Activated naive CD4-positive, alpha-beta T cell treated with anti-CD3 and anti-CD28 coated beads, Interleukin-2, amount 10 ng/mL, durations not matched to agents 5 hours and 36 hours (primary cell): ENCODE data around the gene FUT2. TPM values are rescaled to one million over a fixed set of nuclear protein-coding genes. Genes with fewer than 3 reads are reported as not detected.

Experiments
- total RNA-seq, 2 experiments: library from RNA; stranded (reverse); gene quantifications; one replicate each; pipeline ENCODE4 v1.2.3, GENCODE V29; 2021

FUT2 gene
- total RNA-seq = not detected

GRCh38 chr19:48695743-48696352, at the start of gene FUT2:
TSS of gene FUT2 (plus strand) at chr19:48695971. CDS start at chr19:48702957, 6,986 bp downstream.

GRCh38 chr19:48646001-48646721, 49.6 kb upstream of the FUT2 start, which contains the start of gene CA11:
TSS of gene CA11 (minus strand) at chr19:48646187. CDS start at chr19:48645632, 555 bp downstream.

DNA sequence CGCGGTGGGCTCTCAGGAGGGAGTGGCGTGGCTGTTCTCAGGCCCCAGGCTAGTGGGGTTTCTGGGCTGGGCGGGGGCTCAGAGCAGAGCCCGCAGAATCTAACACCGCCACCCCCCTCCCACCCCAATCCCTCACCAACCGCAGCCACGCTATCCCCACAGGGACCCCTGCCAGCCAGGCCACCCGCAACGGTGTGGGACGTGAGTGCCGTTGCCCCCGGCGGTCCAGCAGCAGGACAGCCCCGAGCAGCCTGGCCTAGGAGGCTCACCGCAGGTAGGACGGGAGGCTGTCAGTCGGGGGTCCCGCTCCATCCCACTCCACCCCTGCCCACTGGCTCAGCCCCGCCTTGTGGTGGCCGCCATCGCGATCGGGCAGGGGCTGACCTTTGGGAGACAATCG, 22.8 kb upstream of the FUT2 start, which contains the start of gene NTN5:
Gene NTN5, minus strand, starts transcription at position 24 of the 400 bp plus-strand sequence. CDS start 2,031 bp downstream, outside the sequence.

DNA sequence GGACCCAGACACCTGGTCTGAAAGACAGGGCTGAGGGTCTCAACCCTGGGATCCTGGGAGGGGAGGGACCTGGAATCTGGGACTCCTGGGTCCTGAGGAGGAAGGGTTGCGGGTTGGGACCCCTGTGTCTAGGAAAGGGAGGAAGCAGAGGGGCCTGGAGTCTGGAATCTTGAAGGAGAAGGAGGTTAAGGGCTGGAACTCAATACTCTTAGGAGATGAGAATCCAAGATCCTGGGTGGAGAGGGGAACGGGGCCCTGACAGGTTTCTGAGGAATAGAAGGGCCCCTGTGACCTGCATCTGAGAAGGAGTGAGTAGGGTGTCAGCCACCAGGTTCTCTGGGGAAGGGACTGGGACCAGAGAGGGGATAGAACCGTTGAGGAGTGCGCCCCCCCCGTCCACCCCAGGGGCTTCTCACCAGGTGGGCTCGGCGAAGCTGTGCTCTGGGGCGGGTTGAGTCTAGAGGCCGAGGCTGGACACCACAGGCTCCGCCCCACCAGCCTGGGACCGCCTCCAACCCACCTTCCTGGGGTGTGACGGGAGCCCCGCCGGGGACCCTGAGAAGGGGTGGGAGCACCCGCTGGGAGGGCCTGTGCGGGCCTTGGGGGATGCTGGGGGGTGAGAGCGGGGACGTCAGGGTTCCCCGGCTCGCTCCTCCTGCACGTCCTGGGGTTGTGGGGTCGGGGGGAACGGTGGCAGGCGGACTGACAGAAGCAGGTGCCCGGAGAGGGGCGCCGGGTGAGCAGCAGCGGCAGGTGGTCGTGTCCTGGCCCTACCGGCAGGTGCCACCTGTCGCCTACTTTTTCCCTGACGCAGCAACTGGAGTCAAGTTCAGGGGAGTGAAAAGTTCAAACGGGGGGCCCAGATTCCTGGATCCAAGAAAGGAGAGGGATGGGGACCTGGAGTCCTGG, 23.7 kb downstream of the FUT2 start, which contains the start of gene MAMSTR:
Gene MAMSTR, minus strand, starts transcription at position 463 of the 909 bp plus-strand sequence. CDS start 694 bp downstream, outside the sequence.

DNA sequence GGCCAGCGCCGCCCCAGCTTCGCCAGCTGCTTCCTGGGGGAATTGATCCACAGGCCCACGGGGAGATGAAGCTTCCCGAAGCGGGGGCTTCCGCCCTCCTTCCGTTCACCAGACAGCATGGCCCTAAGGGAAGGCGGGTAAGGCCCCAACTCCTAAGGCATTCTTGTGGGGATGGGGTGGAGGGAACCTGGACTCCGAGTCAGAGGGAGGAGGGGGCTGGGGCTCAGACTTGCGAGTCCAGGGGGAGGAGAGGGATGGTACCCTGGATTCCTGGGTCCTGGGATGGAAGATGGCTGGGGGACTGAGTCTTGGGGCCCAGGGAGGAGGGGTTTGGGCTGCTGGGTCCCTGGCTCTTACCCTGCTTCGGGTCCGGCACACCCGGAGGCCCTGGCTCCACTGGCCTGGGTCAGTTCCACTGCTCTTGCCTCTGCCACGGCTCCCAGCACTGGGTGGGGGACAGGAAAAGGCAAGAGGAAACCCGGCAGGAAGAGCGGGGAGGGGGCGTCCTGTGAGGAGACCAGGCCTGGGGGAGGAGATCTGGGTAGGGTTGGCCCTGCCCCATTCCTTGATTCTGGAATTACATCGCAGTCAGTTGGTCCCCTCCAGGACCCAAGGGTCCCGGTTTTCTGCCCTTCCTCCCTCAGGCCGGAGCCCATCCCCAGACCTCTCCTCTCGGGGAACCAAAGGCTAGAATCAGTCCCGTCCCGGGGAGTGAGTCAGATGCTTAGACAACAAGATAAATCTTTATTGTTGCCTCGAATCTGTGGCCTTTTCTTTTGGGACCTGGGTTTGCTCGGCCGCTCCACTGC, 44.6 kb downstream of the FUT2 start, which contains the start of gene RASIP1:
Gene RASIP1, minus strand, starts transcription at position 447 of the 809 bp plus-strand sequence. Its CDS starts 328 bp downstream, at position 119.

GRCh38 chr19:48746738-48747575, 51.2 kb downstream of the FUT2 start, which contains the start of gene IZUMO1:
TSS of gene IZUMO1 (minus strand) at chr19:48746909. CDS start at chr19:48745859, 1,050 bp downstream.

DNA sequence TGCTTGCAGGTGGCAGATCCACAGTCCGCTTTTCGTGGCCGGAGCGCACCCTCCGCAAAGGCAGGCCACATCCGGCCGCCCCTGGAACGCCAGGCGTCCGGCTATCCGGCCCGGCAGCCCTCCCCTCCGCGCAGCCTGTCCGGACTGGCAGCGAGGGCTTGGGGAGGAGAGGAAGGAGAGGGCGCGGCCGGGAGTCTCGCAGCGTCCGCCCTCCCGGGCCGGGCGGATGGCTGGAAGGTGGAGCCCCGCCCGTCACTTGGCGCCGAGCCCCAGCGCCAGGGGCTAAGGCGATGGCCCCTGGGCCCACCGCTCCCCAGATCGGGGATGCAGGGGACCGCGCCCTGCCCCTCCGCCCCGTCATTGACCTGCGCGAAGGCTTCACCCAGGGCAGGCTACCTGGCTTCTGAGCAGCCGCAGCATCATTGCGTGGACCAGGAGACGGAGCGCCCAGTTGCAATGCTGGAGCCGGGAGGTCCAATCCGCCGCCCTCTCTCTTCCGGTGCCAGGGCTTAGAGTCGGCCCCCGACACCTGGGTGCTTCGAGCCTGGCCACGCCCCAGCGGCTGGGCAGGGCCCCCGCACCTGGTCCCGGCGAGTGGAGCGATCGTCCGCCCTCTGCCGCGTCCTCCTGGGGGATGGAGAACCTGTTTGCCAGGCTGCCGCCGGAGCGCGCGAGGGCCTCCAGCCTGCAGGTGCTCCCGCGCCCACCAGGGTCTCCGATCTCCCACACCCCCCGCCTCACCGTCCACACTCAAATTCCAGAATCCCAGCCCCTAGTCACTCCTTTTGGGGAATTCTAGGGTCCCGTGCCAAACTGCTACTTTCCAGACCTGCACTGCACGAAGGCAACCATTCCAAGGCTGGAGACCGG, 57.0 kb downstream of the FUT2 start, which contains the start of gene FUT1:
Gene FUT1, minus strand, starts transcription at position 146 of the 870 bp plus-strand sequence. CDS start 1,360 bp downstream, outside the sequence.

GRCh38 chr19:48755084-48755641, 59.4 kb downstream of the FUT2 start, which contains the start of gene FGF21:
TSS of gene FGF21 (plus strand) at chr19:48755524. CDS start at chr19:48756237, 713 bp downstream.

Other genes starting within 250 kb of the FUT2 start
- gene GRWD1, start 250.0 kb upstream of the FUT2 start, total RNA-seq = 10 to 100 TPM; 28.4 to 29.9 TPM
- gene KCNJ14, start 240.4 kb upstream of the FUT2 start, total RNA-seq = under 1 TPM; 0.71 to 0.75 TPM
- gene CYTH2, start 226.6 kb upstream of the FUT2 start, total RNA-seq = 10 to 100 TPM; 62.3 to 66.6 TPM
- gene LMTK3, start 184.1 kb upstream of the FUT2 start, total RNA-seq = 1 to 10 TPM; 5.7 to 7.5 TPM
- under 1 TPM in 1 of 2 experiments, not detected in 1; 0.17 TPM for gene SULT2B1, start 143.8 kb upstream of the FUT2 start, total RNA-seq
- gene SPACA4, start 89.2 kb upstream of the FUT2 start, total RNA-seq = not detected
- gene FAM83E, start 80.9 kb upstream of the FUT2 start, total RNA-seq = 1 to 10 TPM; 1.2 to 2.1 TPM
- gene RPL18, start 76.8 kb upstream of the FUT2 start, total RNA-seq = 1,000 to 10,000 TPM; 2,122 to 2,183 TPM
- gene SPHK2, start 76.5 kb upstream of the FUT2 start, total RNA-seq = 10 to 100 TPM; 26.6 to 30.6 TPM
- 10 to 100 TPM; 25.8 to 27.4 TPM for gene DBP, start 58.6 kb upstream of the FUT2 start, total RNA-seq
- 10 to 100 TPM; 10.7 to 11.5 TPM for gene CA11, start 49.8 kb upstream of the FUT2 start, total RNA-seq
- gene NTN5, start 23.0 kb upstream of the FUT2 start, total RNA-seq = 1 to 10 TPM; 1.2 to 1.3 TPM
- 1 to 10 TPM; 1.1 to 1.4 TPM for gene MAMSTR, start 23.8 kb downstream of the FUT2 start, total RNA-seq
- under 1 TPM; 0.14 to 0.15 TPM for gene RASIP1, start 44.6 kb downstream of the FUT2 start, total RNA-seq
- not detected for gene IZUMO1, start 50.9 kb downstream of the FUT2 start, total RNA-seq
- under 1 TPM; 0.12 to 0.28 TPM for gene FUT1, start 56.7 kb downstream of the FUT2 start, total RNA-seq
- gene FGF21, start 59.6 kb downstream of the FUT2 start, total RNA-seq = not detected
- 10 to 100 TPM; 38.5 to 41.2 TPM for gene BCAT2, start 115.1 kb downstream of the FUT2 start, total RNA-seq
- under 1 TPM; 0.35 to 0.82 TPM for gene HSD17B14, start 140.5 kb downstream of the FUT2 start, total RNA-seq
- 1 to 10 TPM; 6.8 to 8.0 TPM for gene PLEKHA4, start 172.6 kb downstream of the FUT2 start, total RNA-seq
- 10 to 100 TPM; 50.9 to 56.1 TPM for gene PPP1R15A, start 176.4 kb downstream of the FUT2 start, total RNA-seq
- not detected for gene TULP2, start 202.8 kb downstream of the FUT2 start, total RNA-seq
- 100 to 1,000 TPM; 276 to 287 TPM for gene NUCB1, start 204.3 kb downstream of the FUT2 start, total RNA-seq
- gene DHDH, start 237.7 kb downstream of the FUT2 start, total RNA-seq = 1 to 10 TPM; 1.8 to 2.1 TPM